ENCODE measurements around the gene PPARD. TPM values are rescaled to one million over a fixed set of nuclear protein-coding genes. Genes with fewer than 3 reads are reported as not detected.

PPARD gene
- total RNA-seq, 4 donors from 2014 or later, result 10.3 to 16.0 (median 13.3) TPM

GRCh38 chr6:35377002-35377401 is 34.6 kb downstream of the PPARD start:
- H3K9me3 ChIP-seq, result no peaks in the 10 kb centered on the region
- no peak overlapping the region for H3K4me3 ChIP-seq
- H3K4me1 ChIP-seq, result peaks cover 0 to 49% (median 7%) of the 10 kb centered on the region in 3 donors
- peak overlapping the region in 3 of 4 donors; percentile 61 to 71 (median 66) for H3K27ac ChIP-seq
- no peaks in the 10 kb centered on the region for H3K36me3 ChIP-seq
- no peaks in the 10 kb centered on the region for H3K27me3 ChIP-seq
- no peak for ATAC-seq
- TF ChIP-seq CTCF (IDR thresholded peaks at IDR 0.05) (no peak), POLR2AphosphoS5 (IDR thresholded peaks at IDR 0.05) (no peak), EP300 (IDR thresholded peaks at IDR 0.05) (no peak), POLR2A (IDR thresholded peaks at IDR 0.05) (no peak)
- 14 to 30% methylated on average over 7 of the region's 7 CpGs for WGBS, 2 donors (ENCODE audit: low coverage in 1 of 2)

- 43 to 54% methylated on average over 1 of the region's 2 CpGs for WGBS, 2 donors (ENCODE audit: low coverage in 1 of 2)
- ATAC-seq, result no peak
- Histone ChIP-seq H3K9me3 (no peaks in the 10 kb centered on the region), H3K27me3 (no peaks in the 10 kb centered on the region), H3K4me1 (peaks cover 0 to 51% (median 7%) of the 10 kb centered on the region in 3 donors), H3K4me3 (no peak overlapping the region), H3K27ac (no peak overlapping the region), H3K36me3 (no peaks in the 10 kb centered on the region)
- TF ChIP-seq POLR2A (IDR thresholded peaks at IDR 0.05) (no peak), POLR2AphosphoS5 (IDR thresholded peaks at IDR 0.05) (no peak), CTCF (IDR thresholded peaks at IDR 0.05) (no peak), EP300 (IDR thresholded peaks at IDR 0.05) (no peak)
Observed at GRCh38 chr6:35378261-35378660, 35.9 kb downstream of the PPARD start.

- no peaks in the 10 kb centered on the region for H3K36me3 ChIP-seq
- no peak for TF ChIP-seq CTCF (IDR thresholded peaks at IDR 0.05)
- TF ChIP-seq EP300 (IDR thresholded peaks at IDR 0.05), result no peak
- no peak for TF ChIP-seq POLR2AphosphoS5 (IDR thresholded peaks at IDR 0.05)
- no peak for TF ChIP-seq POLR2A (IDR thresholded peaks at IDR 0.05)
- peaks cover 0 to 58% (median 13%) of the 10 kb centered on the region in 3 donors for H3K4me1 ChIP-seq
- no peaks in the 10 kb centered on the region for H3K27me3 ChIP-seq
- H3K9me3 ChIP-seq, result no peaks in the 10 kb centered on the region
- H3K27ac ChIP-seq, result no peak overlapping the region
- WGBS, 2 donors (ENCODE audit: low coverage in 1 of 2), result 56 to 73% methylated on average over 6 of the region's 6 CpGs
- no peak for ATAC-seq
- H3K4me3 ChIP-seq, result no peak overlapping the region
Observed at GRCh38 chr6:35381132-35381531, 38.8 kb downstream of the PPARD start.

GRCh38 chr6:35382015-35382414 is 39.7 kb downstream of the PPARD start:
- Histone ChIP-seq H3K36me3 (no peaks in the 10 kb centered on the region), H3K9me3 (no peaks in the 10 kb centered on the region), H3K4me1 (peaks cover 0 to 56% (median 7%) of the 10 kb centered on the region in 3 donors), H3K27me3 (no peaks in the 10 kb centered on the region), H3K27ac (no peak overlapping the region), H3K4me3 (no peak overlapping the region)
- ATAC-seq, result peak; percentile 41
- 69 to 100% methylated on average over 2 to 6 of the region's 6 CpGs for WGBS, 2 donors (ENCODE audit: low coverage in 1 of 2)
- TF ChIP-seq POLR2AphosphoS5 (IDR thresholded peaks at IDR 0.05), result no peak
- no peak for TF ChIP-seq CTCF (IDR thresholded peaks at IDR 0.05)
- no peak for TF ChIP-seq EP300 (IDR thresholded peaks at IDR 0.05)
- TF ChIP-seq POLR2A (IDR thresholded peaks at IDR 0.05), result no peak

GRCh38 chr6:35385457-35386202 is 43.3 kb downstream of the PPARD start:
- H3K4me3 ChIP-seq, result no peak overlapping the region
- 37 to 44% methylated on average over 11 to 12 of the region's 14 CpGs for WGBS, 2 donors (ENCODE audit: low coverage in 1 of 2)
- ATAC-seq, result peak; percentile 50
- no peaks in the 10 kb centered on the region for H3K36me3 ChIP-seq
- peaks cover 0 to 31% (median 6%) of the 10 kb centered on the region in 3 donors for H3K4me1 ChIP-seq
- H3K27me3 ChIP-seq, result no peaks in the 10 kb centered on the region
- TF ChIP-seq POLR2AphosphoS5 (IDR thresholded peaks at IDR 0.05), result no peak
- no peak for TF ChIP-seq EP300 (IDR thresholded peaks at IDR 0.05)
- no peak for TF ChIP-seq CTCF (IDR thresholded peaks at IDR 0.05)
- no peak for TF ChIP-seq POLR2A (IDR thresholded peaks at IDR 0.05)
- no peak overlapping the region for H3K27ac ChIP-seq
- no peaks in the 10 kb centered on the region for H3K9me3 ChIP-seq

Data from gastroesophageal sphincter (tissue), 4 donors.